H4 (cell line): Measurements from ENCODE around the gene TBC1D1. TPM values are rescaled to one million over a fixed set of nuclear protein-coding genes. Genes with fewer than 3 reads are reported as not detected.
A peak's percentile ranks its signal among the peaks of the same experiment; 100 is the strongest.
"Not testable (repeated sequence)": the region's sequence is repeated elsewhere in the genome, so short reads cannot be mapped to it uniquely, and the experiment has no call there.

Source experiments
- DNase-seq: peaks from one replicate; pipeline ENCODE4 v3.0.0-alpha.2; 2015; ENCODE audit warnings: low spot score
- total RNA-seq: library from RNA; depleted of rRNA; stranded (reverse); fragments of >200 nt; shearing (Covaris generic); gene quantifications from 2 replicates; pipeline ENCODE4 v1.2.3, GENCODE V29; 2014

The TBC1D1 gene
- total RNA-seq, 1 experiment from 2014 or later = 110 TPM

GRCh38 chr4:38013461-38014366 lies 122.8 kb downstream of the TBC1D1 start:
- no peak for DNase-seq

- no peak for DNase-seq
Measured at GRCh38 chr4:38014421-38014852, 123.6 kb downstream of the TBC1D1 start.

- DNase-seq = no peak
Measured at GRCh38 chr4:38015886-38016515, 125.1 kb downstream of the TBC1D1 start.

GRCh38 chr4:38016698-38017097 lies 125.8 kb downstream of the TBC1D1 start:
- DNase-seq = no peak

GRCh38 chr4:38017609-38018008 lies 126.7 kb downstream of the TBC1D1 start:
- DNase-seq = no peak

- DNase-seq = no peak
Measured at GRCh38 chr4:38020386-38020785, 129.5 kb downstream of the TBC1D1 start.

- not testable (repeated sequence) for DNase-seq
Measured at GRCh38 chr4:38020961-38021360, 130.1 kb downstream of the TBC1D1 start.

- DNase-seq = no peak
Measured at GRCh38 chr4:38021751-38022150, 130.9 kb downstream of the TBC1D1 start.

GRCh38 chr4:38023347-38024205 lies 132.7 kb downstream of the TBC1D1 start:
- no peak for DNase-seq

- no peak for DNase-seq
Measured at GRCh38 chr4:38024206-38024509, 133.3 kb downstream of the TBC1D1 start.

GRCh38 chr4:38025665-38026064 lies 134.8 kb downstream of the TBC1D1 start:
- no peak for DNase-seq

GRCh38 chr4:38026158-38026740 lies 135.4 kb downstream of the TBC1D1 start:
- DNase-seq = no peak

GRCh38 chr4:38030023-38030422 lies 139.1 kb downstream of the TBC1D1 start:
- no peak for DNase-seq

- DNase-seq = peak; percentile 53
Measured at GRCh38 chr4:38034986-38035882, 144.3 kb downstream of the TBC1D1 start.

GRCh38 chr4:38036548-38036947 lies 145.7 kb downstream of the TBC1D1 start:
- DNase-seq = no peak

- DNase-seq = no peak
Measured at GRCh38 chr4:38037612-38038011, 146.7 kb downstream of the TBC1D1 start.

GRCh38 chr4:38040619-38041018 lies 149.7 kb downstream of the TBC1D1 start:
- no peak for DNase-seq

GRCh38 chr4:38044060-38044459 lies 153.2 kb downstream of the TBC1D1 start:
- DNase-seq = no peak

GRCh38 chr4:38045289-38045988 lies 154.6 kb downstream of the TBC1D1 start:
- DNase-seq = no peak
